Activated naive CD8-positive, alpha-beta T cell treated with anti-CD3 and anti-CD28 coated beads, Interleukin-2, amount 10 ng/mL, durations not matched to agents 7 days and 5 days (primary cell): Measurements from ENCODE around the gene DZIP1L. TPM values are rescaled to one million over a fixed set of nuclear protein-coding genes. Genes with fewer than 3 reads are reported as not detected.
"Not testable (repeated sequence)": the region's sequence is repeated elsewhere in the genome, so short reads cannot be mapped to it uniquely, and the experiment has no call there.

Experiments
- ATAC-seq: fragments of 150-1000 bp; cut with Tn5 transposase; one replicate; pipeline ENCODE4 v1.10.0; 2021; ENCODE audit warnings: low read depth, moderate library complexity
- POLR2A ChIA-PET: fragments of 350-600 bp; sonication (Branson Sonifier 250); formaldehyde crosslinking; loops from one replicate; lab custom pipeline; 2021; ENCODE audit warnings: antibody characterized with exemption; lab: Charles Lee
- DNase-seq: peaks from one replicate; pipeline ENCODE4 v3.0.0; 2021
- H3K27ac Mint-ChIP-seq: one replicate; pipeline ENCODE4 v1.8.0; 2022; ENCODE audit warnings: mild to moderate bottlenecking, mixed read lengths
- H3K27me3 Mint-ChIP-seq: one replicate; pipeline ENCODE4 v1.8.0; 2022; ENCODE audit warnings: mild to moderate bottlenecking, moderate library complexity, mixed read lengths
- H3K36me3 Mint-ChIP-seq: one replicate; pipeline ENCODE4 v1.8.0; 2021; ENCODE audit warnings: mild to moderate bottlenecking, mixed read lengths
- H3K4me1 Mint-ChIP-seq: one replicate; pipeline ENCODE4 v1.8.0; 2021; ENCODE audit warnings: mixed read lengths
- H3K4me3 Mint-ChIP-seq: one replicate; pipeline ENCODE4 v1.8.0; 2022; ENCODE audit warnings: mild to moderate bottlenecking, moderate library complexity, mixed read lengths
- H3K9me3 Mint-ChIP-seq: one replicate; pipeline ENCODE4 v1.8.0; 2021; ENCODE audit warnings: mixed read lengths
- total RNA-seq, 2 experiments: library from RNA; stranded (reverse); gene quantifications; one replicate each; pipeline ENCODE4 v1.2.3, GENCODE V29; 2021

DZIP1L gene
- total RNA-seq = under 1 TPM in 1 of 2 experiments, not detected in 1; 0.40 TPM

DNA sequence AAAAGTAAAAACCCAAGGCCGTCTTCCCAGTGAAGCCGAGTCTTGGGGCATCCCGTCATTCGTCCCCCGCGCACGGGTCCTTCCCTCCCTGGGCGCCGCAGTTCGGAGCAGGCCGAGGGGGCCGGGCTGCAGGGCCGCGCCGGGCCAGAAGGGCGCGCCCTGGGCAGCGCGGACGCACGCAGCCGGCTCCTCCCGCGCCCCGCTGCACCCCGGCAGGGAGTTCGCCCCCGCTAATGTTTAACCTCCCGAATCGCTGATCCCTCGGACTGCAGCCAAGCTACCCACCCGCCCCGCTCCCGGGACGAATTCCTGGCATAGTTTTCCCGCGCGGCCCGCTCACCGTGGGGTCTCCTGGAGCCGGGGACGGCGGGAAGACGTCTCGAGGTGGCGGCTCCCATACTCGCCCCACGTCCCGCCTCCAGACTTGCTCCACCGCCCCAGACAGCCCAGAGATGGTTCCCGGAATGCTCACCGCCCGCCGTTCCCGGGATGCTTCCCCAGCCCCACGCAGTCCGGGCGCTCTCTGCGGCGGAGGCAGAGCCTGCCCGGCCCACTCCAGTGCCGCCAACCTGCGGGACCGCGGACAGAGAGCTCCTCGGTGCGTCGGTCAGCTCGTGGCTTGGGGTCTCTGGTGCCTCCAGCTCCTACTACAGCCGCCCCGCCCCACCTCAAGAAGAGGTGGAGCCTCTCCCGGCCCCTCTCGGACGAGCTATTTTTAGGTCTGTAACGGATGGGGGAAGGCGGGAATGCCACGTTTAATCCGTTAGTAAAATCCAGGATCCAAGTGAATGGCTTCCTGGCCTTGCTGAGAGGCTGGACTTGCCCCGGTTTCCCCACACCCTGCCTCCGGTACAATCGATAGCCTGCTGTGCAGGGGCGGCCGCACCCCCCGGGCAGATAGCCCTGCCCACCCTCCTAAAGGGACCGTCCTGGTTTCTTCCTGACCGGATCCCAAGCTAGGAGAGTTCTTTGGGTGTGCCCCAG is at the start of gene DZIP1L:
TSS of gene DZIP1L (minus strand) at position 621 of the 984 bp plus-strand sequence. CDS start 11,637 bp downstream, outside the sequence.
- Mint-ChIP-seq H3K27ac (no peak within 1 kb of the TSS), H3K9me3 (no peaks in the 10 kb centered on the region), H3K4me1 (peaks cover 4% of the 10 kb centered on the region), H3K4me3 (peak within 1 kb of the TSS; percentile 84), H3K27me3 (peaks cover 21% of the 10 kb centered on the region), H3K36me3 (no peaks in the 10 kb centered on the region)
- DNase-seq = peak; percentile 67
- POLR2A ChIA-PET = no interaction called here
- ATAC-seq = peak; percentile 96

DNA sequence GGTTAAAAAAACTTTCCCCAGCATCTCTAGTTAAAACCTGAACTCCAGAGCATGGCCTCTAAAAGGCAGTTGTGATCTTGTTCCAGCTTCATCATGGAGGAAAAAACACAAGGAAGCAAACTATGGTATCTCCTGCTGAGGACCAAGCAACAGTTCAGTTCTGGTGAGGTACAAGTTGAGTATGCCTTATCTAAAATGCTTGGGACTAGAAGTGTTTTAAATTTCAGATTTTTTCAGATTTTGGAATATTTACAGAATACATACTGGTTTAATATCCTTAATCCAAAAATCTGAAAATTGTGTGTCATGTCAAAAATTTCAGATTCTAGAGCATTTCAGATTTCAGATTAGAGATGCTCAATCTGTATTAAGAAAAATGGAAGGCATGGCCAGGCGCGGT is 49.7 kb upstream of the DZIP1L start:
- H3K36me3 Mint-ChIP-seq = peaks cover 48% of the 10 kb centered on the region
- no peaks in the 10 kb centered on the region for H3K9me3 Mint-ChIP-seq
- no peaks in the 10 kb centered on the region for H3K27me3 Mint-ChIP-seq
- POLR2A ChIA-PET = no interaction called here
- DNase-seq = no peak
- peaks cover 3% of the 10 kb centered on the region for H3K4me1 Mint-ChIP-seq
- H3K27ac Mint-ChIP-seq = no peak overlapping the region
- ATAC-seq = no peak
- H3K4me3 Mint-ChIP-seq = no peak overlapping the region

- ATAC-seq (no peak), DNase-seq (no peak)
- H3K36me3 Mint-ChIP-seq = peaks cover 19% of the 10 kb centered on the region
- H3K27me3 Mint-ChIP-seq = peaks cover 3% of the 10 kb centered on the region
- POLR2A ChIA-PET = no interaction called here
- H3K9me3 Mint-ChIP-seq = peaks cover 3% of the 10 kb centered on the region
- H3K27ac Mint-ChIP-seq = no peak overlapping the region
- no peaks in the 10 kb centered on the region for H3K4me1 Mint-ChIP-seq
- no peak overlapping the region for H3K4me3 Mint-ChIP-seq
Observed at GRCh38 chr3:138157743-138158142, 42.3 kb upstream of the DZIP1L start.

- no peak overlapping the region for H3K27ac Mint-ChIP-seq
- POLR2A ChIA-PET = no interaction called here
Observed at GRCh38 chr3:138154534-138154933, 39.1 kb upstream of the DZIP1L start.

DNA sequence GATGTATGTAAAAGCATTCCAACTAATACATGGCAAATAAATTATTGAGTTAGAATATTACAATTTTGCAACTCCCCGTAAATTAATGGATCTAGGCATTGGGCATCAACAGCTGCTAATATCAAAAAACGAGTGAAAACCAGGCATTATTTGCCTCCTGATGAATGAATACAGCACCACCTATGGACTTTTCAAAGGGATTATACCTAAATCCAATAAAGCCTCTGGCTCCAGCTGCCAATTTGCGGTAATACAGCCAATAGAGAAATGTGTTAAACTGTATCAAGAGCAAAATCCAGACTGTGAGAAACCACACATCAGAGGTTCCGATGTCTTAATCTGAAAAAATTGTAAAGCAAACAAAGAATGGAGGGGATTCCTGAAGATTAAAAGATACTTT is 33.1 kb upstream of the DZIP1L start:
- Mint-ChIP-seq H3K4me3 (no peak overlapping the region), H3K27me3 (peaks cover 27% of the 10 kb centered on the region), H3K9me3 (no peaks in the 10 kb centered on the region), H3K36me3 (no peaks in the 10 kb centered on the region), H3K4me1 (no peaks in the 10 kb centered on the region), H3K27ac (no peak overlapping the region)
- POLR2A ChIA-PET = no interaction called here
- no peak for ATAC-seq
- DNase-seq = no peak

More at GRCh38 chr3:138154534-138154933, 39.1 kb upstream of the DZIP1L start:
- ATAC-seq (no peak), DNase-seq (no peak)
- Mint-ChIP-seq H3K4me1 (no peaks in the 10 kb centered on the region), H3K4me3 (no peak overlapping the region), H3K9me3 (peaks cover 3% of the 10 kb centered on the region), H3K36me3 (no peaks in the 10 kb centered on the region), H3K27me3 (peaks cover 8% of the 10 kb centered on the region)

DNA sequence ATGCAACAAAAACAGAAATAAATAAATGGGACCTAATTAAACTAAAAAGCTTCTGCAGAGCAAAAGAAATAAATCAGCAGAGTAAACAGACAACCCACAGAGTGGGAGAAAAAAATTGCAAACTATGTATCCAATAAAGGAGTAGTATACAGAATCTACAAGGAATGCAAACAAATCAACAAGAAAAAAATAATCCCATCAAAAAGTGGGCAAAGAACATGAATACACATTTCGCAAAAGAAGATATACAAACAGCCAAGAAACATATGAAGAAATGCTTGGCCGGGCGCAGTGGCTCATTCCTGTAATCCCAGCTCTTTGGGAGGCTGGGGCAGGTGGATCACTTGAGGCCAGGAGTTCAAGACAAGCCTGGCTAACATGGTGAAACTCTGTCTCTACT is 26.8 kb upstream of the DZIP1L start:
- POLR2A ChIA-PET, H3K4me1 Mint-ChIP-seq, DNase-seq, H3K9me3 Mint-ChIP-seq, H3K36me3 Mint-ChIP-seq, ATAC-seq, H3K4me3 Mint-ChIP-seq, H3K27ac Mint-ChIP-seq: not testable (repeated sequence)
- H3K27me3 Mint-ChIP-seq = peaks cover 27% of the 10 kb centered on the region

GRCh38 chr3:138140940-138141339 is 25.5 kb upstream of the DZIP1L start:
- Mint-ChIP-seq H3K27me3 (peaks cover 18% of the 10 kb centered on the region), H3K36me3 (no peaks in the 10 kb centered on the region), H3K9me3 (no peaks in the 10 kb centered on the region), H3K4me3 (no peak overlapping the region), H3K4me1 (peaks cover 4% of the 10 kb centered on the region), H3K27ac (no peak overlapping the region)
- no peak for ATAC-seq
- POLR2A ChIA-PET = no interaction called here
- DNase-seq = no peak

- Mint-ChIP-seq H3K4me3 (no peak overlapping the region), H3K9me3 (no peaks in the 10 kb centered on the region), H3K27me3 (peaks cover 20% of the 10 kb centered on the region), H3K36me3 (no peaks in the 10 kb centered on the region), H3K27ac (no peak overlapping the region), H3K4me1 (peaks cover 4% of the 10 kb centered on the region)
- ATAC-seq = no peak
- no peak for DNase-seq
- POLR2A ChIA-PET = no interaction called here
Observed at GRCh38 chr3:138139691-138140090, 24.3 kb upstream of the DZIP1L start.

GRCh38 chr3:138137861-138138260 is 22.5 kb upstream of the DZIP1L start:
- ATAC-seq = no peak
- Mint-ChIP-seq H3K27me3 (peaks cover 9% of the 10 kb centered on the region), H3K4me1 (peaks cover 5% of the 10 kb centered on the region), H3K4me3 (no peak overlapping the region), H3K27ac (no peak overlapping the region), H3K9me3 (no peaks in the 10 kb centered on the region), H3K36me3 (no peaks in the 10 kb centered on the region)
- POLR2A ChIA-PET = interaction anchor here (0.5 kb wide), 1 partner anchor 31 kb away, joined by 3 read pairs; no protein-coding TSS in a partner anchor
- no peak for DNase-seq

DNA sequence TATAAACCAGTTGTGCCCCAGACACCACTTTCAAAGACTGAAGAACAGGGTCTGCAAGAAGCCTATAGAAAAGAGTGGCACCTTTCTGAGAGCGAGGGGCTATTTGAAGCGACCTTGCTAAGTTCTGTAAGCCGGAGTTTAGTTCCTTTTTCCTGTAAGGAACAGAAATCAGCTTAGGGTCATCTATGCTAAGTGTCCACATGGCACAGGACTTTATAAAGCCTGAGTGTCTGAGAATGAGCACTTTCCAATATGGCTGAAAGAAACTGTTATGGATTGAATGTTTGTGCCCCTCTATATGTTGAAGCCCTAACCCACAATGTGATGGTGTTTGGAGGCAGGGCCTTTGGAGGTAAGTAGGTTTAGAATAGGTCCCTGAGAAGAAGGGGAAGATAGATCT is 20.8 kb upstream of the DZIP1L start:
- Mint-ChIP-seq H3K27ac (no peak overlapping the region), H3K4me3 (no peak overlapping the region), H3K27me3 (peaks cover 13% of the 10 kb centered on the region), H3K36me3 (no peaks in the 10 kb centered on the region), H3K9me3 (no peaks in the 10 kb centered on the region), H3K4me1 (peaks cover 5% of the 10 kb centered on the region)
- POLR2A ChIA-PET = no interaction called here
- DNase-seq (no peak), ATAC-seq (no peak)

- no peaks in the 10 kb centered on the region for H3K9me3 Mint-ChIP-seq
- POLR2A ChIA-PET = no interaction called here
Observed at GRCh38 chr3:138135833-138136194, 20.4 kb upstream of the DZIP1L start.

DNA sequence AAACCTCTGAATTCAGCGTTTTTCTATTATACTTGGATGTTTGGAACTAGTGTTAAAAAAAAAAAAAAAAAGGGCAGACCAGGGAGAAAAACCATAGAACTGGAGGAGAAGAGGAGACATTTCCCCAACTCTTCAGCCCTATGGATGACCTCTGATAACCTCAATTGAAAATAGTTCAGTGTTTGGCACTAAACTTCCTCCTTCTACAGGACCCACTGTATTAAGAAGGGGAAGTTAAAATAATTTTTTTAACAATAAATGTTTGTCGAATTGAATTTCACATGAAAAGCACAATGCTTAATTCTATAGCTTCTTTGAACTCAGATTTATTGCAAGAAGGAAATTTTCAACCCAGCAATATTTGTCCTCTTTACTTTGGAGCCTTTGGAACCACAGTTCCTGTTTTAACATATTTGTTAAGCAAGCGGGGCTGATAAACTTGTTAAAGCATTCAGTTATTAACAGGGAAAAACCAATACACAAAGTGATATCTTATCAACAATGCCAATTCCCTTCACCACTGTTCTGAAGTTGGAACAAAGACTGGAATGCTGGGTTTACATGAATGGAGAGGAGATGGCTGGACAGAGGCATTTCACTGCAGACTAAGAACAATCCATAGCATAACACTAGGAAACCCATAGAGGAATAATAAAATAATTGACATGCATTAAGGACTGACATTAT is 19.9 kb upstream of the DZIP1L start:
- Mint-ChIP-seq H3K27me3 (peaks cover 19% of the 10 kb centered on the region), H3K27ac (no peak overlapping the region), H3K9me3 (no peaks in the 10 kb centered on the region), H3K4me1 (peaks cover 1% of the 10 kb centered on the region), H3K4me3 (no peak overlapping the region), H3K36me3 (no peaks in the 10 kb centered on the region)
- POLR2A ChIA-PET = no interaction called here
- no peak for DNase-seq
- no peak for ATAC-seq

More at GRCh38 chr3:138135833-138136194, 20.4 kb upstream of the DZIP1L start:
- H3K36me3 Mint-ChIP-seq = no peaks in the 10 kb centered on the region
- H3K4me1 Mint-ChIP-seq = peaks cover 3% of the 10 kb centered on the region
- H3K4me3 Mint-ChIP-seq = no peak overlapping the region
- no peak for ATAC-seq
- H3K27ac Mint-ChIP-seq = no peak overlapping the region
- H3K27me3 Mint-ChIP-seq = peaks cover 15% of the 10 kb centered on the region
- DNase-seq = no peak

DNA sequence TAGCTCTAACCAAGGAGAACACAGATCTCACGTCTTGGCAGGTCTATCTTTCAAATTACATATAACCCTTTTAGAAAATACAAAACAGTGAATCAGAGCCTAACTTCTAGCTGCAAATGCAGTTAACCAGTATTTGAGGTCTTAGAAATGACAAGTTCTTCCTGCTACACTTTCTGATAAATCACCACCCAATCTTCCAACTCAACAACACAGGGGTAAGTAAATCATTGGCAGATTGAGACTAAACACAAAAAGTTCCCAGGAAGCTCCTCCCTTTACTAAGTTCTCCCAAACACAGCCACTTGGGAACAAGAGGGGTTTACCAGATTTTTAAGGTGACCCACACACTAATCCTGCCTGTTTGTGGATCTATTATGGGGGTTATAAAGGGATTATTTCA is 16.8 kb upstream of the DZIP1L start, which contains the start of gene A4GNT:
TSS of gene A4GNT (minus strand) at position 152 of the 400 bp plus-strand sequence. CDS start 1,134 bp downstream, outside the sequence.
- H3K36me3 Mint-ChIP-seq = no peaks in the 10 kb centered on the region
- peaks cover 1% of the 10 kb centered on the region for H3K4me1 Mint-ChIP-seq
- POLR2A ChIA-PET = no interaction called here
- no peak within 1 kb of the TSS for H3K4me3 Mint-ChIP-seq
- H3K27me3 Mint-ChIP-seq = peaks cover 21% of the 10 kb centered on the region
- no peaks in the 10 kb centered on the region for H3K9me3 Mint-ChIP-seq
- DNase-seq = no peak
- H3K27ac Mint-ChIP-seq = no peak within 1 kb of the TSS
- no peak for ATAC-seq
